Liver (tissue), 9 donors: ENCODE measurements around the gene HADHB. TPM values are rescaled to one million over a fixed set of nuclear protein-coding genes. Genes with fewer than 3 reads are reported as not detected.

Experiments
- DNase-seq: peaks from one replicate; pipeline ENCODE4 v3.0.0-alpha.2; 2017; ENCODE audit warnings: low spot score
- H3K27ac ChIP-seq, 2 donors: one replicate each; pipeline ENCODE4 v1.7.0; 2013; ENCODE audit warnings: inconsistent platforms in 2 of 2, low read length in 2 of 2, control low read depth in 1 of 2, low read depth in 1 of 2, mild to moderate bottlenecking in 1 of 2
- H3K27me3 ChIP-seq, 4 donors: one replicate each; pipeline versions ENCODE4 v1.6.1 to v1.7.0; 2013; ENCODE audit warnings: low read length in 3 of 4, inconsistent platforms in 1 of 4, mild to moderate bottlenecking in 1 of 4, moderate library complexity in 1 of 4; ENCODE audit not compliant: control insufficient read depth in 4 of 4, insufficient read depth in 4 of 4
- H3K36me3 ChIP-seq, 4 donors: one replicate each; pipeline versions ENCODE4 v1.6.1 to v1.7.0; 2013; ENCODE audit warnings: low read length in 3 of 4, mild to moderate bottlenecking in 3 of 4, low read depth in 1 of 4, moderate library complexity in 1 of 4; ENCODE audit not compliant: control insufficient read depth in 4 of 4, insufficient read depth in 3 of 4
- H3K4me1 ChIP-seq, 4 donors: one replicate each; pipeline versions ENCODE4 v1.6.1 to v1.7.0; 2013; ENCODE audit warnings: low read length in 3 of 4, mild to moderate bottlenecking in 3 of 4, moderate library complexity in 1 of 4; ENCODE audit not compliant: control insufficient read depth in 4 of 4, insufficient read depth in 4 of 4
- H3K4me3 ChIP-seq, 3 donors: one replicate each; pipeline versions ENCODE4 v1.6.1 to v1.7.0; 2013; ENCODE audit warnings: low read length in 3 of 3, control low read depth in 1 of 3, low read depth in 1 of 3, mild to moderate bottlenecking in 1 of 3
- H3K9ac ChIP-seq, 2 donors: one replicate each; pipeline ENCODE4 v1.7.0; 2013; ENCODE audit warnings: low read length in 2 of 2, mild to moderate bottlenecking in 2 of 2, moderate library complexity in 2 of 2, control low read depth in 1 of 2, low read depth in 1 of 2
- H3K9me3 ChIP-seq, 4 donors: one replicate each; pipeline versions ENCODE4 v1.6.1 to v1.7.0; 2013; ENCODE audit warnings: low read length in 3 of 4; ENCODE audit not compliant: control insufficient read depth in 4 of 4
- ATF3 ChIP-seq: IDR thresholded peaks from 2 replicates; pipeline ENCODE4 v1.6.1; 2016; ENCODE audit warnings: antibody characterized with exemption
- EGR1 ChIP-seq, 2 donors: IDR thresholded peaks; 2 replicates each; pipeline ENCODE4 v1.6.1; 2016 to 2018; ENCODE audit warnings: antibody characterized with exemption in 2 of 2, low read depth in 2 of 2
- GABPA ChIP-seq, 2 donors: IDR thresholded peaks in 1 of 2; conservative IDR thresholded peaks in 1 of 2; 2 replicates each; pipeline ENCODE4 v1.6.1; 2016; ENCODE audit warnings: antibody characterized with exemption in 2 of 2, mild to moderate bottlenecking in 1 of 2, moderate library complexity in 1 of 2
- MAX ChIP-seq: IDR thresholded peaks from 2 replicates; pipeline ENCODE4 v1.6.1; 2016; ENCODE audit warnings: antibody characterized with exemption
- NR2F2 ChIP-seq: IDR thresholded peaks from 2 replicates; pipeline ENCODE4 v1.6.1; 2016; ENCODE audit warnings: antibody characterized with exemption
- RAD21 ChIP-seq, 2 donors: IDR thresholded peaks; 2 replicates each; pipeline ENCODE4 v1.6.1; 2016; ENCODE audit warnings: antibody characterized with exemption in 2 of 2, mild to moderate bottlenecking in 2 of 2
- SP1 ChIP-seq: IDR thresholded peaks from 2 replicates; pipeline ENCODE4 v1.6.1; 2018; ENCODE audit warnings: antibody characterized with exemption, mild to moderate bottlenecking
- ZBTB33 ChIP-seq: IDR thresholded peaks from 2 replicates; pipeline ENCODE4 v1.6.1; 2016; ENCODE audit warnings: antibody characterized with exemption
- WGBS: extraction: QIAGEN DNeasy Blood & Tissue Kit; methylation state at CpG from one replicate; pipeline ENCODE4 v1.1.7; 2013; 5-methylcytosine and 5-hydroxymethylcytosine counted together
- polyA plus RNA-seq, 2 donors: library from polyadenylated mRNA; stranded (reverse) in 1 of 2; unstranded in 1 of 2; fragments of 200-250 nt in 1 of 2; fragments of >200 nt in 1 of 2; fragmentation: Nextera tagmentation in 1 of 2; extraction: Ambion mirVana in 1 of 2; gene quantifications; one replicate each; pipeline versions ENCODE4 v1.2.1 to v1.2.3, GENCODE V29; 2013 to 2015
- total RNA-seq, 2 donors: library from RNA; depleted of rRNA; stranded (reverse); fragments of >200 nt; gene quantifications; one replicate each; pipeline ENCODE4 v1.2.3, GENCODE V29; 2014
- donor health status: healthy.
- donor health status: healthy.
- donor health status: healthy.
- donor health status: healthy.
- donor health status: healthy.

Gene HADHB
- total and polyA plus RNA-seq, 4 donors = 103 to 284 (median 261) TPM

- no peak overlapping the region for H3K4me3 ChIP-seq
- no peak for DNase-seq
Observed at GRCh38 chr2:26241928-26242436, 2.8 kb upstream of the HADHB start.

GRCh38 chr2:26243470-26244308 is 1.1 kb upstream of the HADHB start:
- Histone ChIP-seq H3K9ac (peak overlapping the region; percentile 85 to 93), H3K27ac (peak overlapping the region; percentile 84 to 94), H3K9me3 (no peaks in the 10 kb centered on the region), H3K36me3 (no peaks in the 10 kb centered on the region), H3K4me1 (peaks cover 9 to 59% (median 45%) of the 10 kb centered on the region in 4 donors), H3K27me3 (no peaks in the 10 kb centered on the region), H3K4me3 (peak overlapping the region; percentile 81 to 98 (median 98))
- 2% methylated on average over 22 of the region's 22 CpGs for WGBS
- no peak for TF ChIP-seq ZBTB33
- TF ChIP-seq RAD21 (IDR thresholded peaks at IDR 0.05) = no peak
- TF ChIP-seq MAX = no peak
- TF ChIP-seq NR2F2 = no peak
- TF ChIP-seq EGR1 (IDR thresholded peaks at IDR 0.05; ENCODE audit: low read depth in 2 of 2) = no peak
- DNase-seq = no peak

More at GRCh38 chr2:26241928-26242436, 2.8 kb upstream of the HADHB start:
- Histone ChIP-seq H3K27me3 (no peaks in the 10 kb centered on the region), H3K4me1 (peaks cover 12 to 66% (median 54%) of the 10 kb centered on the region in 4 donors), H3K36me3 (peaks cover 2 to 13% (median 5%) of the 10 kb centered on the region in 4 donors), H3K27ac (no peak overlapping the region), H3K9me3 (no peaks in the 10 kb centered on the region), H3K9ac (no peak overlapping the region)
- WGBS = 70% methylated on average over 6 of the region's 6 CpGs
- no peak for TF ChIP-seq SP1

GRCh38 chr2:26245231-26245732 is 543 bp downstream of the HADHB start:
- Histone ChIP-seq H3K9me3 (no peaks in the 10 kb centered on the region), H3K27ac (peak overlapping the region; percentile 84 to 94), H3K27me3 (no peaks in the 10 kb centered on the region), H3K36me3 (no peaks in the 10 kb centered on the region), H3K4me3 (peak overlapping the region; percentile 81 to 98 (median 98)), H3K9ac (peak overlapping the region; percentile 17 to 85), H3K4me1 (peaks cover 8 to 51% (median 33%) of the 10 kb centered on the region in 4 donors)
- TF ChIP-seq SP1 (no peak), EGR1 (IDR thresholded peaks at IDR 0.05; ENCODE audit: low read depth in 2 of 2) (peak; percentile 80 to 91), ATF3 (no peak), NR2F2 (no peak), GABPA (IDR thresholded peaks at IDR 0.05 in 1 of 2, conservative IDR thresholded peaks at IDR 0.05 in 1 of 2) (no peak)
- no peak for DNase-seq
- under 1% methylated on average over 21 of the region's 21 CpGs for WGBS
